GM21737 (cell line): Measurements from ENCODE around the gene KIFC3.

Experiments used
- ATAC-seq: cut with Tn5 transposase; IDR thresholded peaks from one replicate; pipeline ENCODE4 v1.9.1; 2021; ENCODE audit warnings: mild to moderate bottlenecking, moderate library complexity; ENCODE audit not compliant: unreplicated experiment

KIFC3 gene

GRCh38 chr16:57771141-57771785, 31.0 kb downstream of the KIFC3 start:
- no peak for ATAC-seq

- no peak for ATAC-seq
Measured at GRCh38 chr16:57770361-57770760, 31.9 kb downstream of the KIFC3 start.

- ATAC-seq: no peak
Measured at GRCh38 chr16:57769541-57770145, 32.6 kb downstream of the KIFC3 start.

GRCh38 chr16:57766714-57767348, 35.5 kb downstream of the KIFC3 start:
- no peak for ATAC-seq

GRCh38 chr16:57765160-57765728, 37.0 kb downstream of the KIFC3 start:
- no peak for ATAC-seq

GRCh38 chr16:57764341-57765159, 37.7 kb downstream of the KIFC3 start:
- no peak for ATAC-seq

GRCh38 chr16:57764006-57764340, 38.3 kb downstream of the KIFC3 start:
- no peak for ATAC-seq

- no peak for ATAC-seq
Measured at GRCh38 chr16:57763285-57764005, 38.8 kb downstream of the KIFC3 start.

GRCh38 chr16:57762365-57763040, 39.8 kb downstream of the KIFC3 start:
- no peak for ATAC-seq

- ATAC-seq: no peak
Measured at GRCh38 chr16:57761957-57762356, 40.3 kb downstream of the KIFC3 start.

- ATAC-seq: no peak
Measured at GRCh38 chr16:57761301-57761700, 41.0 kb downstream of the KIFC3 start.

- no peak for ATAC-seq
Measured at GRCh38 chr16:57760357-57761160, 41.7 kb downstream of the KIFC3 start.

GRCh38 chr16:57759541-57760356, 42.5 kb downstream of the KIFC3 start:
- ATAC-seq: no peak

GRCh38 chr16:57759131-57759530, 43.2 kb downstream of the KIFC3 start:
- no peak for ATAC-seq

GRCh38 chr16:57758331-57759117, 43.8 kb downstream of the KIFC3 start:
- ATAC-seq: no peak

- no peak for ATAC-seq
Measured at GRCh38 chr16:57757883-57758282, 44.4 kb downstream of the KIFC3 start.

GRCh38 chr16:57757326-57757786, 44.9 kb downstream of the KIFC3 start:
- ATAC-seq: peak; percentile 73
